Neural progenitor cell (in vitro differentiated cells): ENCODE results near the gene CASP6.

Source experiments
- EZH2 ChIP-seq: fragments of 200-600 bp; sonication (generic); IDR thresholded peaks from 2 replicates; pipeline ENCODE4 v1.6.1; 2017; ENCODE audit warnings: antibody characterized with exemption, mild to moderate bottlenecking, moderate library complexity
- EZH2phosphoT487 ChIP-seq: fragments of 200-600 bp; sonication (generic); IDR thresholded peaks from 2 replicates; pipeline ENCODE4 v1.6.1; 2017; ENCODE audit warnings: antibody characterized with exemption
- TF ChIP-seq, protein P1 (sequence below): fragments of 200-600 bp; sonication (generic); IDR thresholded peaks from 2 replicates; pipeline ENCODE4 v1.5.1; 2017; ENCODE audit warnings: antibody characterized with exemption, mild to moderate bottlenecking

DNA sequence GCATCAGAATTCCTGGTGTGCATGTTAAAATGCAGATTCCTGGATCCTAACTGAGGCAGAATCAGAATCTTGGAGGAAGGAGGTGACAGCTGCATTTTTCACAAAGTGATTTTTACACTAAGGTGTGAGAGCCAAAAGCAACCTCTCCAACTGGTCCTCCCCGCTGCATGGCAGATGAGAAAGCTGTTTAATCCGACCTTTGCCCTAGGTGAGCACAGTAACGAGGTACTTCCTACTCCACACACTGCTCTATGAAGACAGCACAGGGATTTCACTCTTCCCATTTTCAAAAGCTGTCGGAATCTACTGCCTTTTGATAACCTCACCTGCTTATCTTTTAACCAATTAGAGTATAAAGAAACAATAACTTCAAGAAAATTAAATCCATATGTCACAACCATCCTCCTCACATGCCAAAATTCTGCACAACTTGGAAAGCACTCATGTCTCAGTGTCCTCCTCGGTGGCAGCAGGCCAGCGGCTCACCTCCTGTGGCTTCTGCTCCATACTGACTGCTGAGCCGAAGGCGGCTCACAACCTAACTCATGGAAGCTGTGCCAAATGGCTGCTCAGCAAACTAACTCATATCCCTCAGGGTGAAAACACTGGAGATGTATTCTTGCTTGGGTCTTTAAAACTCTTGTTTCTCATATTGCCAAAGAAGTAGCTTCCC is 3.6 kb downstream of the CASP6 start:
- TF ChIP-seq, protein P1, sequence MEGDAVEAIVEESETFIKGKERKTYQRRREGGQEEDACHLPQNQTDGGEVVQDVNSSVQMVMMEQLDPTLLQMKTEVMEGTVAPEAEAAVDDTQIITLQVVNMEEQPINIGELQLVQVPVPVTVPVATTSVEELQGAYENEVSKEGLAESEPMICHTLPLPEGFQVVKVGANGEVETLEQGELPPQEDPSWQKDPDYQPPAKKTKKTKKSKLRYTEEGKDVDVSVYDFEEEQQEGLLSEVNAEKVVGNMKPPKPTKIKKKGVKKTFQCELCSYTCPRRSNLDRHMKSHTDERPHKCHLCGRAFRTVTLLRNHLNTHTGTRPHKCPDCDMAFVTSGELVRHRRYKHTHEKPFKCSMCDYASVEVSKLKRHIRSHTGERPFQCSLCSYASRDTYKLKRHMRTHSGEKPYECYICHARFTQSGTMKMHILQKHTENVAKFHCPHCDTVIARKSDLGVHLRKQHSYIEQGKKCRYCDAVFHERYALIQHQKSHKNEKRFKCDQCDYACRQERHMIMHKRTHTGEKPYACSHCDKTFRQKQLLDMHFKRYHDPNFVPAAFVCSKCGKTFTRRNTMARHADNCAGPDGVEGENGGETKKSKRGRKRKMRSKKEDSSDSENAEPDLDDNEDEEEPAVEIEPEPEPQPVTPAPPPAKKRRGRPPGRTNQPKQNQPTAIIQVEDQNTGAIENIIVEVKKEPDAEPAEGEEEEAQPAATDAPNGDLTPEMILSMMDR, result no peak
- no peak for TF ChIP-seq EZH2
- TF ChIP-seq EZH2phosphoT487, result no peak
